Measurements from ENCODE around the gene NRCAM.
"Not testable (repeated sequence)": the region's sequence is repeated elsewhere in the genome, so short reads cannot be mapped to it uniquely, and the experiment has no call there.

NRCAM gene

GRCh38 chr7:108455998-108456677 lies at the start of gene NRCAM:
TSS of gene NRCAM (minus strand) at chr7:108456436. CDS start at chr7:108240064, 216,372 bp downstream.
- peaks cover 26% of the 10 kb centered on the region for H3K27me3 Mint-ChIP-seq
- H3K4me1 Mint-ChIP-seq: peaks cover 18% of the 10 kb centered on the region
- ATAC-seq (ENCODE audit: low read depth) (peak; percentile 38), DNase-seq (ENCODE audit: low spot score in 2 of 2) (peak in 1 of 2 donors; percentile 18)
- H3K4me3 Mint-ChIP-seq: peak within 1 kb of the TSS; percentile 83
- no peaks in the 10 kb centered on the region for H3K36me3 Mint-ChIP-seq
- no peak within 1 kb of the TSS for H3K27ac Mint-ChIP-seq
- no peaks in the 10 kb centered on the region for H3K9me3 Mint-ChIP-seq

DNA sequence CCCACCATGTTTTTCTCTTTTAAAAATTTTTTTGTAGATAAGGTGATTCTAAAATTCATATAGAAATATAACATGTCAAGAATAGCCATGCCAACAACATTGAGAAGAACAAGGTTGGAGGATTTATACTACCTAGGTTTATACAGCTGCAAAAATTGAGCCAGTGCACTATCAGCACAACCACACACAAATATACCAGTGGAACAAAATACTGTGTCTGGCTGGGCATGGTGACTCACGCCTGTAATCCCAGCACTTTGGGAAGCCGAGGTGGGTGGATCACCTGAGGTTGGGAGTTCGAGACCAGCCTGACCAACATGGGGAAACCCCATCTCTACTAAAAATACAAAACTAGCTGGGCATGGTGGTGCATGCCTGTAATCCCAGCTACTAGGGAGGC lies 48.3 kb upstream of the NRCAM start:
- H3K4me3 Mint-ChIP-seq; H3K27me3 Mint-ChIP-seq; ATAC-seq (ENCODE audit: low read depth); H3K9me3 Mint-ChIP-seq; DNase-seq (ENCODE audit: low spot score in 2 of 2): not testable (repeated sequence)
- H3K36me3 Mint-ChIP-seq: peaks cover 24% of the 10 kb centered on the region
- H3K27ac Mint-ChIP-seq: peak overlapping the region; percentile 100
- H3K4me1 Mint-ChIP-seq: peaks cover 22% of the 10 kb centered on the region

- peak overlapping the region; percentile 86 for H3K4me3 Mint-ChIP-seq
- peaks cover 33% of the 10 kb centered on the region for H3K36me3 Mint-ChIP-seq
- peak overlapping the region; percentile 100 for H3K27ac Mint-ChIP-seq
- no peaks in the 10 kb centered on the region for H3K27me3 Mint-ChIP-seq
- DNase-seq (ENCODE audit: low spot score in 2 of 2): peak; percentile 30 to 55
- H3K9me3 Mint-ChIP-seq: peaks cover 4% of the 10 kb centered on the region
- peak; percentile 98 for ATAC-seq (ENCODE audit: low read depth)
- H3K4me1 Mint-ChIP-seq: peaks cover 26% of the 10 kb centered on the region
Measured at GRCh38 chr7:108503112-108504026, 47.1 kb upstream of the NRCAM start.

DNA sequence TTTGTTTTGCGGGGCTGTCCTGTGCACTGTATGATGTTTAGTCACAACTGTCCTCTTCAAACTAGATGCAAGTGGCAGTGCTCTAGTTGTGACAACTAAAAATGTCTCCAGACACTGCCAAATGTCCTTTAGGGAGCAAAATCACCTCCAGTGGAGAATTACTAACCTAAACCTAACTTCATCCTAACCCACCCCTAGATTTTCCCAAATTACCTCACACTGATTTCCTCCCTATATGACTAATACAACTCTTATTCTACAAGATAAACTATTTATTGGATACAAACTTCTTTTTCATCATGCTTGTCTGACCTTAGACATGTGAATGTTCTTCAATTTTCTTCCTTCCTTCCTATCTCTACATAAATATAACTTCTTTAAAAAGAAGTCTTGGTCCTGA lies 43.3 kb upstream of the NRCAM start:
- H3K27me3 Mint-ChIP-seq: no peaks in the 10 kb centered on the region
- H3K27ac Mint-ChIP-seq: peak overlapping the region; percentile 58
- no peak for ATAC-seq (ENCODE audit: low read depth)
- no peak overlapping the region for H3K4me3 Mint-ChIP-seq
- H3K36me3 Mint-ChIP-seq: peaks cover 39% of the 10 kb centered on the region
- peaks cover 4% of the 10 kb centered on the region for H3K9me3 Mint-ChIP-seq
- peaks cover 24% of the 10 kb centered on the region for H3K4me1 Mint-ChIP-seq
- DNase-seq (ENCODE audit: low spot score in 2 of 2): no peak

DNA sequence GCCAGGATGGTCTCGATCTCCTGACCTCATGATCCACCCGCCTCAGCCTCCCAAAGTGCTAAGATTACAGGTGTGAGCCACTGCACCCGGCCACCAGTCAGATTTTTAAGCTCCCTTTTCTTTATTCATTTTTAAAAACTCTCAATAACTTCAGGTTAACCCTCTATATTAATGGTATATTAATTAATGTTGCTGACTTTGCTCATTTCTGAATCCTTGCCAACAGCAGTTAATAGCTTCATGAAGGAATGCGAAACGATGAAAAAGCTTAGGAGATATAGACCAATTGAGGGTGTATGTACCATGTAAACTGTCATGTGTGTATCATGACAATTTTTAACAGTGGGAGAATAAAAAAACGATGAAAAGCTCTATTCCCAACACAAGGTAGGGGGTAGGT lies 42.2 kb upstream of the NRCAM start:
- Mint-ChIP-seq H3K4me3 (no peak overlapping the region), H3K36me3 (peaks cover 36% of the 10 kb centered on the region), H3K9me3 (peaks cover 3% of the 10 kb centered on the region), H3K27ac (peak overlapping the region; percentile 62), H3K4me1 (peaks cover 18% of the 10 kb centered on the region), H3K27me3 (no peaks in the 10 kb centered on the region)
- DNase-seq (ENCODE audit: low spot score in 2 of 2) (no peak), ATAC-seq (ENCODE audit: low read depth) (no peak)

DNA sequence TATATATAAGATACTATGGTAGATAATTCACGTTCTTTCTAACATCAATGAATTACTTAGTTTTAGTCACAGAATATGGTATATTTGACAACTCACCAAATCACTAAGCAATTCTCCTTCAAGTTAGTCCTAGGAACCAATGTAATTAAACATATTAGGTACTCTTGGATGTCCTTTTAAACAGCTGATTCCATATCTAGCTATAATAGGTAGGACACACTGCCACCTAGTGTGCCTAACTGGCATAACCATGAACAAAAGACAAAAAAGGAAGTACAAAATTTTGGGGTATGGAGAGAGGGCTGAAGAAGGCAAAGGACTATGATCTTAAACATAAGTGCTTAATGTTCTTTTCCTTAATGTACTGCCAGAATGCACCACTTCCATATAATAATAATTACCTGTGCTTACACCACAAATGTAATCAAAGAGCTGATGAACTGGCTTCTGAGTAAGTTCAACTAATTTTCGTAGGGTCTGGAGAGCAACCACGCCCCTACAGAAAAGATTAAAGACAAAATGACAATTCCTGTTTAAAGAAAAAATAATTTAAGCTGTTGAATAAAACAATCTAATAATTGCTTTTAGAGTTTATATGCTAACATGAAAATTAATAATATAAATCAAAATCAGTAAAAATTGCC lies 41.0 kb upstream of the NRCAM start:
- peaks cover 15% of the 10 kb centered on the region for H3K4me1 Mint-ChIP-seq
- H3K27ac Mint-ChIP-seq: no peak overlapping the region
- peaks cover 36% of the 10 kb centered on the region for H3K36me3 Mint-ChIP-seq
- no peak overlapping the region for H3K4me3 Mint-ChIP-seq
- peak; percentile 84 for ATAC-seq (ENCODE audit: low read depth)
- H3K27me3 Mint-ChIP-seq: no peaks in the 10 kb centered on the region
- DNase-seq (ENCODE audit: low spot score in 2 of 2): peak; percentile 55 to 64
- H3K9me3 Mint-ChIP-seq: peaks cover 3% of the 10 kb centered on the region

DNA sequence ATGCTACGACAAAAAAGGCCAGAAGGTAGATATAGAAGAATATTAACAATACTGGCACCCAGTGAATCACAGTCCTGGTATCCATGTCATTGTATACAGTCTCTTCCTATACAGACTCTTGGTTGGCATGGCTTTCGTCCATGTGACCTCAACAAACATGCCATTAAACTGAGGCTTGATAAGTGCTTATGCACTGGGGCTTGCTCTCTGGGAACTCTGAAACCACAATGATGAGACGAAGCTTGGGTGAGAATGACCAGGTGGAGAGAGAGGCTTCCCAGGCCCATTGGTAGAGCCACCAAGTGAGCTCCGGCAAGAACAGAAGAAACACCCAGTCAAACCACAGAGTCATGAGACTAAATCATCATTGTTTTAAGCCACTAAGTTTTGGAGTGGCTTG lies 36.5 kb upstream of the NRCAM start:
- Mint-ChIP-seq H3K27me3 (no peaks in the 10 kb centered on the region), H3K9me3 (no peaks in the 10 kb centered on the region), H3K36me3 (peaks cover 21% of the 10 kb centered on the region), H3K4me3 (no peak overlapping the region), H3K27ac (no peak overlapping the region), H3K4me1 (peaks cover 6% of the 10 kb centered on the region)
- DNase-seq (ENCODE audit: low spot score in 2 of 2): no peak
- ATAC-seq (ENCODE audit: low read depth): no peak

DNA sequence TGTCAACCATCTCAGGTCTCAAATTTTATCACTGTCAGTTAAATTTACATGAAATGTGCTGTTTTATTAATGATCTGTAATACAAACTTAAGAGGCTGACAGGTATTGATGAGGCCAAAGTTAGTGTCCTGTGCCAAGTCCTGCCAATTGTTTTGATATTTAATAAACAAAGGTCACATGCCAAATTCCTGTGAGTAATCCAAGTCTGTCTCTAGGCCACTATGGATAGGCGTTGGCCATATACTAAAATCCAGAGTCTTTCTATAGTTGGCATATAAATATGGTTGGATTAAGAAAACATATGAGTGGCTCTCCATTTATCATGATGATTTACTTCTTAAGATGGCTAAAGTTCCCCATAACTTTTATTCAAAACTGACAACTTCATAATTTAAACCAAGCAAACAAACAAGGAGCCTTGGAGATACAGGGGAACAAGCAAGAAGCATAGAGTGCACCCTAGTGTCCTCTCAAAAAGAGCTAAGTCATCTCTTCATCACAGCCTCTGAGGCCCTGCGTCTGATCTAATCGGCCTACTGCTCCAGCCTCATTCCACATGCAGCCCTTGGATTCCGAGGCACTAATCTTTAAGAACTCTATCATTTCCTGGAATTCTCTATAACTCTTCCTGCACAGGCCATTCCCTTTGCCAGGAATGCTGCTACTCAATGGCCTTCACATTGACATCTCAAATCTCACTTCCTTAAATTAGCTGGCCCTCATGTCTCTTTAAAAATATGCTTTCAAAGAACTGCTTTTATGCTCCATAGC lies 32.7 kb upstream of the NRCAM start:
- ATAC-seq (ENCODE audit: low read depth): no peak
- H3K27ac Mint-ChIP-seq: no peak overlapping the region
- H3K4me3 Mint-ChIP-seq: no peak overlapping the region
- peaks cover 8% of the 10 kb centered on the region for H3K4me1 Mint-ChIP-seq
- no peak for DNase-seq (ENCODE audit: low spot score in 2 of 2)
- H3K27me3 Mint-ChIP-seq: no peaks in the 10 kb centered on the region
- no peaks in the 10 kb centered on the region for H3K9me3 Mint-ChIP-seq
- H3K36me3 Mint-ChIP-seq: peaks cover 20% of the 10 kb centered on the region

DNA sequence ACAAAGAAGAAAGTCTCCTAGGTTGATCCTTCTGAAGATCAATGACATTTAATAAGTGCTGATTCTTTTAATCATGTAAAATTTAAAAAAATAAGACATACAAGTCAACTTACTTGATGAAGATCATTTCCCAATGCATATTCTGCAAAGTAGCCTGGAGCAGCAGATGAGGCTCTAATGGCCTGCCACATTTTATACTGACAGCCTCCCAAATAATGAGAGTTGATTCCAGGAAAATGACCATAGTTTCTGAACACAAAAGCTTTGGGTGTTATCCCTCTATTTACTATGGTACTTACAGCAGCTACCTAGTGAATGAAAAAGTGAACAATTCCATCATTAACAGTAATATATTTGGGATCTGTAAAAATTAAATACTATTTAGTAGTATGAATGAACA lies 31.4 kb upstream of the NRCAM start:
- no peaks in the 10 kb centered on the region for H3K27me3 Mint-ChIP-seq
- ATAC-seq (ENCODE audit: low read depth) (no peak), DNase-seq (ENCODE audit: low spot score in 2 of 2) (no peak)
- no peak overlapping the region for H3K27ac Mint-ChIP-seq
- H3K4me3 Mint-ChIP-seq: no peak overlapping the region
- peaks cover 17% of the 10 kb centered on the region for H3K36me3 Mint-ChIP-seq
- H3K9me3 Mint-ChIP-seq: no peaks in the 10 kb centered on the region
- peaks cover 8% of the 10 kb centered on the region for H3K4me1 Mint-ChIP-seq

GRCh38 chr7:108486291-108486966 lies 30.2 kb upstream of the NRCAM start:
- H3K27ac Mint-ChIP-seq: no peak overlapping the region
- ATAC-seq (ENCODE audit: low read depth): no peak
- peaks cover 7% of the 10 kb centered on the region for H3K4me1 Mint-ChIP-seq
- peaks cover 17% of the 10 kb centered on the region for H3K36me3 Mint-ChIP-seq
- no peak overlapping the region for H3K4me3 Mint-ChIP-seq
- no peaks in the 10 kb centered on the region for H3K9me3 Mint-ChIP-seq
- H3K27me3 Mint-ChIP-seq: no peaks in the 10 kb centered on the region
- no peak for DNase-seq (ENCODE audit: low spot score in 2 of 2)

DNA sequence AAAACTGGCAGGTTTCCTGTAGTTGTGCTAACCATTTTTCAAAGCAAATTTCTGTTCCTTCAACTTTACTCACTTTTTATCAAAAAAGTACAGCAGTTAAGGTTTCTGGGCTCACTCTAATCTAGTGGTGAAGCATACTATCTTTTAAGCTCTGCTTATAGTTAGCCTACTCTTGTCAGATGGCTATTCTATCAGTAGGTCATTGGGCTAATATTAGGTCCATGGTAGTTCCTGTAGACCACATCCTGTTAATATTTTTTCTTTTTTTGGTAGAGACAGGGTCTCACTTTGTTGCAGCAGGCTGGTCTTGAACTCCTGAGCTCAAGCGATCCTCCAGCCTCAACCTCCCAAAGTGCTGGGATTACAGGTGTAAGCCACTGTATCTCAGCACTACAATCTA lies 27.9 kb upstream of the NRCAM start:
- Mint-ChIP-seq H3K27ac (no peak overlapping the region), H3K4me1 (peaks cover 2% of the 10 kb centered on the region), H3K9me3 (no peaks in the 10 kb centered on the region), H3K36me3 (peaks cover 11% of the 10 kb centered on the region), H3K27me3 (no peaks in the 10 kb centered on the region), H3K4me3 (no peak overlapping the region)
- ATAC-seq (ENCODE audit: low read depth) (no peak), DNase-seq (ENCODE audit: low spot score in 2 of 2) (no peak)

DNA sequence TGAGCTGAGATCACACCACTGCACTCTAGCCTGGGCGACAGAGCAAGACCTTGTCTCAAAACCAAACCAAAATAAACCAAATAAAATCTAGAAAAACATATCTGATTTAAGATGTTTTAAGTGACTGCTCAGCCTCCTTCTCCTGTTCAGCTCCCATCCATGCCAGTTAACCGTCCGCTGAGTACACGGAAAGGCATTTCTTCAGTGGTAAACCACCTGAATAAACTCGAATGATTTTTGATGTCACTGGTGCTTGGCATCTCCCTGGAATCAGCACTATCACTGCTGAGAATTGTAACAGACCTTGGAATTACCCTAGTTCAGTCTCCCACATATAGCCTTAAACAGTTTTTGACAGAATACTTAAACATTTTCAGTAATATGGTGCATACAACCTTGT lies 24.1 kb upstream of the NRCAM start:
- ATAC-seq (ENCODE audit: low read depth) (no peak), DNase-seq (ENCODE audit: low spot score in 2 of 2) (no peak)
- peaks cover 2% of the 10 kb centered on the region for H3K4me1 Mint-ChIP-seq
- H3K27me3 Mint-ChIP-seq: no peaks in the 10 kb centered on the region
- H3K4me3 Mint-ChIP-seq: no peak overlapping the region
- no peaks in the 10 kb centered on the region for H3K9me3 Mint-ChIP-seq
- H3K36me3 Mint-ChIP-seq: peaks cover 31% of the 10 kb centered on the region
- no peak overlapping the region for H3K27ac Mint-ChIP-seq

DNA sequence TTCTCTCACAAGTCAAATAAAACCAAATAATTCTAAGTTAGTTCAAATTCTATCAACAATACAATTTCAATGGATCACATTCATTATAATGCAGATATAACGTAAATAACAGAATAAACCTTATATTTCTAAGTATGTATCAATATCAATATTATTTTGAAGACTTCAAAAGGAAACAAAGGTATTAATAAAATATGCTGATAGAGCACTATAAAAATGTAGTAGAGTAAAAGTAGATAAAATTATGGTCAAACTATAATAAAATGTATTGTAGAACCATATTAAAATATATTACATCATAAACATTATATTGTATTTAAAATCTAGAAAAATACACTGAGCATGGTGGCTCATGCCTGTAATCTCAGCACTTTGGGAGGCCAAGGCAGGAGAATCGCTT lies 23.5 kb upstream of the NRCAM start:
- Mint-ChIP-seq H3K4me3 (no peak overlapping the region), H3K27ac (no peak overlapping the region), H3K4me1 (peaks cover 2% of the 10 kb centered on the region), H3K27me3 (no peaks in the 10 kb centered on the region), H3K9me3 (no peaks in the 10 kb centered on the region), H3K36me3 (peaks cover 32% of the 10 kb centered on the region)
- DNase-seq (ENCODE audit: low spot score in 2 of 2) (no peak), ATAC-seq (ENCODE audit: low read depth) (no peak)

All from memory B cell (primary cell).